Activated CD4-positive, alpha-beta T cell treated with anti-CD3 and anti-CD28 coated beads, Interleukin-2, amount 50 U/mL, for 4 hours (primary cell): ENCODE results near the gene TBPL2.
"Not testable (repeated sequence)": the region's sequence is repeated elsewhere in the genome, so short reads cannot be mapped to it uniquely, and the experiment has no call there.

Experiments used
- DNase-seq, 2 experiments: peaks; one replicate each; pipeline ENCODE4 v3.0.0-alpha.2; 2020

Gene TBPL2

GRCh38 chr14:55438066-55438683 lies 2.2 kb downstream of the TBPL2 start:
- DNase-seq: no peak

- no peak for DNase-seq
Observed at GRCh38 chr14:55436931-55437330, 3.5 kb downstream of the TBPL2 start.

- no peak for DNase-seq
Observed at GRCh38 chr14:55436519-55436918, 3.9 kb downstream of the TBPL2 start.

- DNase-seq: no peak
Observed at GRCh38 chr14:55434805-55435174, 5.6 kb downstream of the TBPL2 start.

- no peak for DNase-seq
Observed at GRCh38 chr14:55433880-55434804, 6.3 kb downstream of the TBPL2 start.

GRCh38 chr14:55432628-55433027 lies 7.8 kb downstream of the TBPL2 start:
- DNase-seq: no peak

GRCh38 chr14:55430024-55430690 lies 10.3 kb downstream of the TBPL2 start:
- DNase-seq: peak; percentile 25 to 26

- DNase-seq: no peak
Observed at GRCh38 chr14:55427439-55427838, 13.0 kb downstream of the TBPL2 start.

- no peak for DNase-seq
Observed at GRCh38 chr14:55426891-55427290, 13.5 kb downstream of the TBPL2 start.

- DNase-seq: no peak
Observed at GRCh38 chr14:55425091-55425490, 15.3 kb downstream of the TBPL2 start.

- DNase-seq: no peak
Observed at GRCh38 chr14:55423969-55424368, 16.4 kb downstream of the TBPL2 start.

- not testable (repeated sequence) for DNase-seq
Observed at GRCh38 chr14:55422338-55422737, 18.1 kb downstream of the TBPL2 start.

GRCh38 chr14:55419663-55420062 lies 20.8 kb downstream of the TBPL2 start:
- DNase-seq: no peak

GRCh38 chr14:55418411-55418810 lies 22.0 kb downstream of the TBPL2 start:
- no peak for DNase-seq

- DNase-seq: no peak
Observed at GRCh38 chr14:55417955-55418354, 22.5 kb downstream of the TBPL2 start.

- no peak for DNase-seq
Observed at GRCh38 chr14:55416866-55417265, 23.6 kb downstream of the TBPL2 start.

GRCh38 chr14:55414551-55414950 lies 25.9 kb downstream of the TBPL2 start:
- DNase-seq: no peak

GRCh38 chr14:55412676-55413075 lies 27.7 kb downstream of the TBPL2 start:
- DNase-seq: no peak

GRCh38 chr14:55411426-55412389 lies 28.7 kb downstream of the TBPL2 start, which contains the start of gene ATG14:
Gene ATG14 (minus strand): TSS chr14:55411830. CDS start chr14:55411822, 8 bp downstream.
- DNase-seq: peak; percentile 64 to 70

GRCh38 chr14:55410876-55411275 lies 29.5 kb downstream of the TBPL2 start:
- no peak for DNase-seq

GRCh38 chr14:55404173-55404854 lies 36.1 kb downstream of the TBPL2 start:
- DNase-seq: no peak

GRCh38 chr14:55401751-55402150 lies 38.7 kb downstream of the TBPL2 start:
- no peak for DNase-seq
